Suprapubic skin (tissue), 4 donors: Measurements from ENCODE around the gene LLCFC1. TPM values are rescaled to one million over a fixed set of nuclear protein-coding genes. Genes with fewer than 3 reads are reported as not detected.

ENCODE experiments used
- DNase-seq, 2 donors: peaks; one replicate each; pipeline ENCODE4 v3.0.0-alpha.2; 2019; ENCODE audit warnings: low spot score in 2 of 2
- H3K27ac ChIP-seq: fragments of 200-600 bp; sonication (generic); one replicate; pipeline ENCODE4 v1.5.1; 2019
- H3K27me3 ChIP-seq: fragments of 200-600 bp; sonication (generic); one replicate; pipeline ENCODE4 v1.5.1; 2019
- H3K36me3 ChIP-seq: fragments of 200-600 bp; sonication (generic); one replicate; pipeline ENCODE4 v1.5.1; 2019
- H3K4me1 ChIP-seq: fragments of 200-600 bp; sonication (generic); one replicate; pipeline ENCODE4 v1.5.1; 2019
- H3K4me3 ChIP-seq: fragments of 200-600 bp; sonication (generic); one replicate; pipeline ENCODE4 v1.5.1; 2019; ENCODE audit warnings: mild to moderate bottlenecking
- H3K9me3 ChIP-seq: fragments of 200-600 bp; sonication (generic); one replicate; pipeline ENCODE4 v1.5.1; 2019
- CTCF ChIP-seq, 2 donors: fragments of 200-600 bp in 1 of 2; fragments of 450-650 bp in 1 of 2; sonication (generic) in 1 of 2; IDR thresholded peaks; one replicate each; pipeline ENCODE4 v1.5.1; 2016 to 2019; ENCODE audit warnings: antibody characterized with exemption in 2 of 2, mild to moderate bottlenecking in 1 of 2, moderate library complexity in 1 of 2
- EP300 ChIP-seq: sonication (generic); formaldehyde crosslinking; IDR thresholded peaks from one replicate; pipeline ENCODE4 v1.6.1; 2017; ENCODE audit warnings: antibody characterized with exemption
- POLR2A ChIP-seq, 2 donors: fragments of 450-650 bp; IDR thresholded peaks; one replicate each; pipeline ENCODE4 v1.6.1; 2017; ENCODE audit warnings: antibody characterized with exemption in 2 of 2, mild to moderate bottlenecking in 2 of 2, moderate library complexity in 2 of 2
- POLR2AphosphoS5 ChIP-seq, 3 donors: sonication (generic); formaldehyde crosslinking; IDR thresholded peaks; one replicate each; pipeline ENCODE4 v1.6.1; 2017; ENCODE audit warnings: antibody characterized with exemption in 3 of 3
- WGBS: methylation state at CpG from one replicate; pipeline ENCODE4 v1.1.5; 2018; 5-methylcytosine and 5-hydroxymethylcytosine counted together
- total RNA-seq, 4 donors: library from RNA; depleted of rRNA; stranded (reverse); fragments of >200 nt; gene quantifications; one replicate each; pipeline ENCODE4 v1.1.0, GENCODE V29; 2016

The LLCFC1 gene
- total RNA-seq, 4 donors from 2014 or later, result not detected

- no peaks in the 10 kb centered on the region for H3K9me3 ChIP-seq
- H3K4me1 ChIP-seq, result peaks cover 10% of the 10 kb centered on the region
- TF ChIP-seq POLR2AphosphoS5 (IDR thresholded peaks at IDR 0.05), result no peak
- no peaks in the 10 kb centered on the region for H3K36me3 ChIP-seq
- WGBS, result 95% methylated on average over 7 of the region's 7 CpGs
- no peak overlapping the region for H3K4me3 ChIP-seq
- no peaks in the 10 kb centered on the region for H3K27me3 ChIP-seq
- no peak overlapping the region for H3K27ac ChIP-seq
- DNase-seq, result peak in 1 of 2 donors; percentile 40
Observed at GRCh38 chr7:142941541-142941940, 2.3 kb downstream of the LLCFC1 start.

GRCh38 chr7:142942746-142943145 is 3.5 kb downstream of the LLCFC1 start:
- no peaks in the 10 kb centered on the region for H3K9me3 ChIP-seq
- DNase-seq, result peak in 1 of 2 donors; percentile 69
- no peak overlapping the region for H3K4me3 ChIP-seq
- H3K27ac ChIP-seq, result no peak overlapping the region
- no peaks in the 10 kb centered on the region for H3K36me3 ChIP-seq
- peaks cover 10% of the 10 kb centered on the region for H3K4me1 ChIP-seq
- 91% methylated on average over 6 of the region's 6 CpGs for WGBS
- TF ChIP-seq CTCF (IDR thresholded peaks at IDR 0.05) (no peak), POLR2A (IDR thresholded peaks at IDR 0.05) (no peak), POLR2AphosphoS5 (IDR thresholded peaks at IDR 0.05) (no peak), EP300 (no peak)
- no peaks in the 10 kb centered on the region for H3K27me3 ChIP-seq

- TF ChIP-seq POLR2AphosphoS5 (IDR thresholded peaks at IDR 0.05), result peak in 1 of 3 donors; percentile 15
- TF ChIP-seq POLR2A (IDR thresholded peaks at IDR 0.05), result no peak
- H3K4me1 ChIP-seq, result peaks cover 10% of the 10 kb centered on the region
Observed at GRCh38 chr7:142943706-142944268, 4.5 kb downstream of the LLCFC1 start.

GRCh38 chr7:142945001-142945400 is 5.7 kb downstream of the LLCFC1 start:
- Histone ChIP-seq H3K4me1 (peaks cover 10% of the 10 kb centered on the region), H3K27ac (no peak overlapping the region), H3K36me3 (no peaks in the 10 kb centered on the region), H3K27me3 (no peaks in the 10 kb centered on the region), H3K9me3 (no peaks in the 10 kb centered on the region), H3K4me3 (no peak overlapping the region)
- peak in 1 of 2 donors; percentile 40 for DNase-seq
- WGBS, result 70% methylated on average over 3 of the region's 3 CpGs
- TF ChIP-seq POLR2A (IDR thresholded peaks at IDR 0.05) (no peak), CTCF (IDR thresholded peaks at IDR 0.05) (no peak), EP300 (no peak), POLR2AphosphoS5 (IDR thresholded peaks at IDR 0.05) (no peak)

More at GRCh38 chr7:142943706-142944268, 4.5 kb downstream of the LLCFC1 start:
- Histone ChIP-seq H3K27ac (no peak overlapping the region), H3K36me3 (no peaks in the 10 kb centered on the region), H3K4me3 (no peak overlapping the region), H3K9me3 (no peaks in the 10 kb centered on the region), H3K27me3 (no peaks in the 10 kb centered on the region)
- 50% methylated on average over 7 of the region's 7 CpGs for WGBS
- peak in 1 of 2 donors; percentile 11 for DNase-seq

- Histone ChIP-seq H3K27me3 (no peaks in the 10 kb centered on the region), H3K9me3 (no peaks in the 10 kb centered on the region), H3K36me3 (no peaks in the 10 kb centered on the region), H3K27ac (no peak overlapping the region), H3K4me3 (no peak overlapping the region), H3K4me1 (peaks cover 7% of the 10 kb centered on the region)
- 90% methylated on average over 4 of the region's 4 CpGs for WGBS
- TF ChIP-seq POLR2A (IDR thresholded peaks at IDR 0.05) (no peak), POLR2AphosphoS5 (IDR thresholded peaks at IDR 0.05) (no peak), EP300 (no peak), CTCF (IDR thresholded peaks at IDR 0.05) (no peak)
- peak in 1 of 2 donors; percentile 63 for DNase-seq
Observed at GRCh38 chr7:142948603-142949002, 9.3 kb downstream of the LLCFC1 start.

GRCh38 chr7:142950235-142950634 is 11.0 kb downstream of the LLCFC1 start:
- Histone ChIP-seq H3K4me3 (no peak overlapping the region), H3K27me3 (no peaks in the 10 kb centered on the region), H3K9me3 (no peaks in the 10 kb centered on the region), H3K27ac (no peak overlapping the region), H3K36me3 (no peaks in the 10 kb centered on the region), H3K4me1 (no peaks in the 10 kb centered on the region)
- TF ChIP-seq POLR2A (IDR thresholded peaks at IDR 0.05) (no peak), CTCF (IDR thresholded peaks at IDR 0.05) (no peak), EP300 (no peak)
- DNase-seq, result peak in 1 of 2 donors; percentile 55
